GM19468 (cell line): ENCODE results near the gene MCM8.

ENCODE experiments used
- ATAC-seq: cut with Tn5 transposase; IDR thresholded peaks from one replicate; pipeline ENCODE4 v1.9.1; 2021; ENCODE audit warnings: mild to moderate bottlenecking, moderate library complexity, moderate number of reproducible peaks; ENCODE audit not compliant: unreplicated experiment; ENCODE audit errors: extremely low read depth

MCM8 gene

GRCh38 chr20:6037082-6037481 lies 86.6 kb downstream of the MCM8 start:
- no peak for ATAC-seq

- ATAC-seq = no peak
These were observed 87.8 kb downstream of the MCM8 start for GRCh38 chr20:6038256-6038655.

- ATAC-seq = no peak
These were observed 89.3 kb downstream of the MCM8 start for GRCh38 chr20:6039766-6040165.

- ATAC-seq = no peak
These were observed 90.1 kb downstream of the MCM8 start for GRCh38 chr20:6040540-6040939.

GRCh38 chr20:6040958-6041807 lies 90.7 kb downstream of the MCM8 start:
- ATAC-seq = no peak

- no peak for ATAC-seq
These were observed 91.4 kb downstream of the MCM8 start for GRCh38 chr20:6041808-6042265.

- ATAC-seq = no peak
These were observed 93.7 kb downstream of the MCM8 start for GRCh38 chr20:6044115-6044514.

- no peak for ATAC-seq
These were observed 95.1 kb downstream of the MCM8 start for GRCh38 chr20:6045566-6045965.

GRCh38 chr20:6046432-6046831 lies 96.0 kb downstream of the MCM8 start:
- ATAC-seq = no peak

- no peak for ATAC-seq
These were observed 97.9 kb downstream of the MCM8 start for GRCh38 chr20:6048391-6048790.
